Neural cell (in vitro differentiated cells): ENCODE measurements around the gene APBA3. TPM values are rescaled to one million over a fixed set of nuclear protein-coding genes. Genes with fewer than 3 reads are reported as not detected.

Experiments used
- H2AFZ ChIP-seq: fragments of 200-600, 300-800 bp; sonication (generic), shearing (Covaris generic); 2 replicates; pipeline ENCODE4 v1.6.0; 2014; ENCODE audit warnings: low read depth, mild to moderate bottlenecking, antibody characterized with exemption, low read length, moderate library complexity
- H3F3A ChIP-seq: fragments of 200-600 bp; shearing (Covaris generic); 2 replicates; pipeline ENCODE4 v1.6.1; 2016; ENCODE audit warnings: mild to moderate bottlenecking, moderate library complexity, mixed read lengths, antibody characterized with exemption, low read length; ENCODE audit not compliant: insufficient read depth, poor library complexity, severe bottlenecking
- H3K27ac ChIP-seq: fragments of 200-600, 300-800 bp; sonication (generic), shearing (Covaris generic); 2 replicates; pipeline ENCODE4 v1.5.1; 2014; ENCODE audit warnings: mild to moderate bottlenecking, low read length, moderate library complexity
- H3K27me3 ChIP-seq: fragments of 300-800, 200-600 bp; sonication (generic), shearing (Covaris generic); 2 replicates; pipeline ENCODE4 v1.6.0; 2014; ENCODE audit warnings: mild to moderate bottlenecking, low read depth, low read length, moderate library complexity; ENCODE audit not compliant: insufficient read depth
- H3K36me3 ChIP-seq: fragments of 300-800, 200-600 bp; sonication (generic), shearing (Covaris generic); 2 replicates; pipeline ENCODE4 v1.5.1; 2014; ENCODE audit warnings: mild to moderate bottlenecking, antibody characterized with exemption, low read length, moderate library complexity; ENCODE audit not compliant: insufficient read depth
- H3K4me2 ChIP-seq: fragments of 300-800, 200-600 bp; sonication (generic), shearing (Covaris generic); 2 replicates; pipeline ENCODE4 v1.6.0; 2014; ENCODE audit warnings: mild to moderate bottlenecking, low read length
- H3K4me3 ChIP-seq: fragments of 300-800, 200-600 bp; sonication (generic), shearing (Covaris generic); 2 replicates; pipeline ENCODE4 v1.5.1; 2014; ENCODE audit warnings: mild to moderate bottlenecking, low read length, moderate library complexity
- H3K79me2 ChIP-seq: fragments of 200-600 bp; shearing (Covaris generic); replicated peaks from 2 replicates; pipeline ENCODE4 v1.6.0; 2014; ENCODE audit warnings: mild to moderate bottlenecking, low read length, moderate library complexity; ENCODE audit not compliant: insufficient read depth
- H3K9ac ChIP-seq: fragments of 300-800, 200-600 bp; sonication (generic), shearing (Covaris generic); 2 replicates; pipeline ENCODE4 v1.6.1; 2016; ENCODE audit warnings: mild to moderate bottlenecking, low read length, mixed read lengths
- H3K9me2 ChIP-seq: fragments of 200-600 bp; shearing (Covaris generic); 2 replicates; pipeline ENCODE4 v1.6.1; 2016; ENCODE audit warnings: mild to moderate bottlenecking, low read length, mixed read lengths; ENCODE audit not compliant: insufficient read depth
- H3K9me3 ChIP-seq: fragments of 200-600, 300-800 bp; sonication (generic), shearing (Covaris generic); 2 replicates; pipeline ENCODE4 v1.6.1; 2016; ENCODE audit warnings: mild to moderate bottlenecking, mixed run types, low read length, moderate library complexity, mixed read lengths
- H4K20me1 ChIP-seq: fragments of 200-600 bp; shearing (Covaris generic); 2 replicates; pipeline ENCODE4 v1.6.1; 2016; ENCODE audit warnings: mild to moderate bottlenecking, mixed run types; ENCODE audit not compliant: insufficient read depth
- EP300 ChIP-seq: fragments of 450-650 bp; conservative IDR thresholded peaks from 2 replicates; pipeline ENCODE4 v1.6.1; 2014; ENCODE audit warnings: antibody characterized with exemption, mild to moderate bottlenecking, moderate library complexity; ENCODE audit not compliant: poor library complexity, severe bottlenecking
- EZH2 ChIP-seq: fragments of 200-600, 300-800 bp; shearing (Covaris generic), sonication (generic); IDR thresholded peaks from 2 replicates; pipeline ENCODE4 v1.6.1; 2014; ENCODE audit warnings: antibody characterized with exemption, low read length, borderline replicate concordance, mild to moderate bottlenecking; ENCODE audit not compliant: insufficient read depth, poor library complexity, severe bottlenecking
- MXI1 ChIP-seq: fragments of 450-650 bp; conservative IDR thresholded peaks from 2 replicates; pipeline ENCODE4 v1.6.1; 2014; ENCODE audit warnings: antibody characterized with exemption, mild to moderate bottlenecking; ENCODE audit not compliant: poor library complexity, severe bottlenecking
- POLR2AphosphoS5 ChIP-seq: IDR thresholded peaks from 2 replicates; pipeline ENCODE4 v1.6.1; 2012
- RAD21 ChIP-seq: fragments of 450-650 bp; conservative IDR thresholded peaks from 2 replicates; pipeline ENCODE4 v1.6.1; 2014; ENCODE audit warnings: antibody characterized with exemption, mild to moderate bottlenecking, moderate library complexity
- SMC3 ChIP-seq: fragments of 450-650 bp; conservative IDR thresholded peaks from 2 replicates; pipeline ENCODE4 v1.6.1; 2014; ENCODE audit warnings: antibody characterized with exemption, mild to moderate bottlenecking, moderate library complexity; ENCODE audit not compliant: poor library complexity
- TAF1 ChIP-seq: IDR thresholded peaks from 2 replicates; pipeline ENCODE4 v1.6.1; 2012; ENCODE audit warnings: low read depth
- polyA plus RNA-seq: library from polyadenylated mRNA; depleted of rRNA; stranded (reverse); fragments of >200 nt; gene quantifications from 2 replicates; pipeline ENCODE4 v1.2.3, GENCODE V29; 2014
- TF ChIP-seq, protein P1 (sequence below): fragments of 450-650 bp; IDR thresholded peaks from 2 replicates; pipeline ENCODE4 v1.5.1; 2014; ENCODE audit warnings: antibody characterized with exemption, mild to moderate bottlenecking, moderate library complexity; ENCODE audit not compliant: poor library complexity, severe bottlenecking
- TF ChIP-seq, protein P2 (sequence below): IDR thresholded peaks from 2 replicates; pipeline ENCODE4 v1.6.1; 2012; ENCODE audit warnings: borderline replicate concordance

The APBA3 gene
- polyA plus RNA-seq, 1 donor from 2014 or later, result 37.1 TPM

DNA sequence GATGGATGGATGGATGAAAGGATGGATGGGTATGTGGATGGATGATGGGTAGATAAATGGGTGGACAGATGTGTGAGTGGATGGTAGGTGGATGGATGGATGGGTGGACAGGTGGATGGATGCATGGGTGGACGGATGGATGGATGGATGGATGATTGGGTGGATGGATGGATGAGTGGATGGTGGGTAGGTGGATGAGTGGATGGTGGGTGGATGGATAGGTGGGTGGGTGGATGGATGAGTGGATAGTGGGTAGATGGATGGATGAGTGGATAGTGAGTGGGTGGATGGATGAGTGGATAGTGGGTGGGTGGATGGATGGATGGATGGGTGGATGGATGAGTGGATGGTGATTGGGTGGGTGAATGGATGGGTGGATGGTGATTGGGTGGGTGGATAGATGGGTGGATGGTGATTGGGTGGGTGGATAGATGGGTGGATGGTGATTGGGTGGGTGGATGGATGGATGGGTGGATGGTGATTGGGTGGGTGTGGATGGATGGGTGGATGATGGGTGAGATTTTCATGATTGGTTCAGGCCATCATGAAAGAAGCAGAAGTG is 15.1 kb upstream of the APBA3 start:
- TF ChIP-seq SMC3 (no peak), TAF1 (no peak), EZH2 (no peak), RAD21 (no peak), MXI1 (no peak)
- no peak overlapping the region for H2AFZ ChIP-seq
- H3K4me3 ChIP-seq, result no peak overlapping the region

DNA sequence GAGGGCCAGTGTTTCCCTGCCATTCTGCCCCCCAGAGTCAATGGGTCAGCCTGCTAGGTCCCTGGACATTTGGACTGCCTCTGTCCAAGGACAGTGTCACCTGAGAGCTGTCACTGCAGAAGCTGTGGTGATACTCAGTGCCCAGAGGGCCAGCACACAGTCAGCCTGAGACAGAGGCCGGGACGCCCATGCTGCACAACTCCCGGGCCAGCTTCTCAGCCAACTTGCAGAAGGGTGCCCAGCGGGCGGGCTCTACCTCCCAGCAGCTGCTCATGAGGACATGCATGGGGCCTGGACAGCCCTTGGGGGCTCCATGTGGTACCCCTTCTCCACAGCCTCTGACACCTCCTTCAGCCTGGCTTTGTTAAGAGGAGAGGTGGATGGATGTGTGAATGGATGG is 14.3 kb upstream of the APBA3 start:
- Histone ChIP-seq H3K36me3 (no peaks in the 10 kb centered on the region), H3F3A (no peaks in the 10 kb centered on the region), H3K27me3 (no peaks in the 10 kb centered on the region), H3K9me3 (no peaks in the 10 kb centered on the region), H2AFZ (no peak overlapping the region), H3K4me3 (no peak overlapping the region), H3K9me2 (no peaks in the 10 kb centered on the region), H3K79me2 (no peaks in the 10 kb centered on the region), H3K4me2 (no peak overlapping the region), H4K20me1 (no peaks in the 10 kb centered on the region), H3K27ac (no peak overlapping the region), H3K9ac (no peak overlapping the region)
- no peak for TF ChIP-seq SMC3
- no peak for TF ChIP-seq EP300
- no peak for TF ChIP-seq TAF1
- no peak for TF ChIP-seq EZH2
- no peak for TF ChIP-seq POLR2AphosphoS5
- TF ChIP-seq MXI1, result no peak
- TF ChIP-seq, protein P1, sequence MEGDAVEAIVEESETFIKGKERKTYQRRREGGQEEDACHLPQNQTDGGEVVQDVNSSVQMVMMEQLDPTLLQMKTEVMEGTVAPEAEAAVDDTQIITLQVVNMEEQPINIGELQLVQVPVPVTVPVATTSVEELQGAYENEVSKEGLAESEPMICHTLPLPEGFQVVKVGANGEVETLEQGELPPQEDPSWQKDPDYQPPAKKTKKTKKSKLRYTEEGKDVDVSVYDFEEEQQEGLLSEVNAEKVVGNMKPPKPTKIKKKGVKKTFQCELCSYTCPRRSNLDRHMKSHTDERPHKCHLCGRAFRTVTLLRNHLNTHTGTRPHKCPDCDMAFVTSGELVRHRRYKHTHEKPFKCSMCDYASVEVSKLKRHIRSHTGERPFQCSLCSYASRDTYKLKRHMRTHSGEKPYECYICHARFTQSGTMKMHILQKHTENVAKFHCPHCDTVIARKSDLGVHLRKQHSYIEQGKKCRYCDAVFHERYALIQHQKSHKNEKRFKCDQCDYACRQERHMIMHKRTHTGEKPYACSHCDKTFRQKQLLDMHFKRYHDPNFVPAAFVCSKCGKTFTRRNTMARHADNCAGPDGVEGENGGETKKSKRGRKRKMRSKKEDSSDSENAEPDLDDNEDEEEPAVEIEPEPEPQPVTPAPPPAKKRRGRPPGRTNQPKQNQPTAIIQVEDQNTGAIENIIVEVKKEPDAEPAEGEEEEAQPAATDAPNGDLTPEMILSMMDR, result no peak
- no peak for TF ChIP-seq RAD21
- TF ChIP-seq, protein P2, sequence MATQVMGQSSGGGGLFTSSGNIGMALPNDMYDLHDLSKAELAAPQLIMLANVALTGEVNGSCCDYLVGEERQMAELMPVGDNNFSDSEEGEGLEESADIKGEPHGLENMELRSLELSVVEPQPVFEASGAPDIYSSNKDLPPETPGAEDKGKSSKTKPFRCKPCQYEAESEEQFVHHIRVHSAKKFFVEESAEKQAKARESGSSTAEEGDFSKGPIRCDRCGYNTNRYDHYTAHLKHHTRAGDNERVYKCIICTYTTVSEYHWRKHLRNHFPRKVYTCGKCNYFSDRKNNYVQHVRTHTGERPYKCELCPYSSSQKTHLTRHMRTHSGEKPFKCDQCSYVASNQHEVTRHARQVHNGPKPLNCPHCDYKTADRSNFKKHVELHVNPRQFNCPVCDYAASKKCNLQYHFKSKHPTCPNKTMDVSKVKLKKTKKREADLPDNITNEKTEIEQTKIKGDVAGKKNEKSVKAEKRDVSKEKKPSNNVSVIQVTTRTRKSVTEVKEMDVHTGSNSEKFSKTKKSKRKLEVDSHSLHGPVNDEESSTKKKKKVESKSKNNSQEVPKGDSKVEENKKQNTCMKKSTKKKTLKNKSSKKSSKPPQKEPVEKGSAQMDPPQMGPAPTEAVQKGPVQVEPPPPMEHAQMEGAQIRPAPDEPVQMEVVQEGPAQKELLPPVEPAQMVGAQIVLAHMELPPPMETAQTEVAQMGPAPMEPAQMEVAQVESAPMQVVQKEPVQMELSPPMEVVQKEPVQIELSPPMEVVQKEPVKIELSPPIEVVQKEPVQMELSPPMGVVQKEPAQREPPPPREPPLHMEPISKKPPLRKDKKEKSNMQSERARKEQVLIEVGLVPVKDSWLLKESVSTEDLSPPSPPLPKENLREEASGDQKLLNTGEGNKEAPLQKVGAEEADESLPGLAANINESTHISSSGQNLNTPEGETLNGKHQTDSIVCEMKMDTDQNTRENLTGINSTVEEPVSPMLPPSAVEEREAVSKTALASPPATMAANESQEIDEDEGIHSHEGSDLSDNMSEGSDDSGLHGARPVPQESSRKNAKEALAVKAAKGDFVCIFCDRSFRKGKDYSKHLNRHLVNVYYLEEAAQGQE, result no peak

More for the DNA sequence above, 15.1 kb upstream of the APBA3 start:
- Histone ChIP-seq H3K36me3 (no peaks in the 10 kb centered on the region), H3K27ac (no peak overlapping the region), H3K79me2 (no peaks in the 10 kb centered on the region), H3K9me3 (no peaks in the 10 kb centered on the region), H3K27me3 (no peaks in the 10 kb centered on the region), H3F3A (no peaks in the 10 kb centered on the region), H3K9me2 (no peaks in the 10 kb centered on the region), H4K20me1 (no peaks in the 10 kb centered on the region), H3K9ac (no peak overlapping the region), H3K4me2 (no peak overlapping the region)

DNA sequence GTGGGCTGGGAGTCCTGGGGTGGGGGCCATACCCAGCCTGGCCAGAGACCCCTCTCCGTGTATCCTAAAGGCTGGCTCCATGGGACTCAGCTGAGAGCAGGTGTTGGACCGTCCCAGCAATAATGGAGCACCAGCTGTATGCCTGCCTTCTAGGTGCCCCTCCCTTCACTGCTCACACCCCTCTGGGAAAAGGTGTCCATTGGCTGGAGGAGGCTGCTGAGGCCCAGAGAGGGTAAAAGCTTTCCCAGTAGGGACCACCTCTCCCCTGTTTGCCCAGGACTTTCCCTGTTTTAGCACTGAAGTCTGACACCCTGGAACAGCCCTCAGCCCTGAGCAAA is 13.9 kb upstream of the APBA3 start:
- no peaks in the 10 kb centered on the region for H4K20me1 ChIP-seq
- H3K4me2 ChIP-seq, result no peak overlapping the region
- no peak overlapping the region for H2AFZ ChIP-seq
- H3K79me2 ChIP-seq, result no peaks in the 10 kb centered on the region
- TF ChIP-seq EP300 (no peak), TAF1 (no peak)
- no peaks in the 10 kb centered on the region for H3K9me2 ChIP-seq
- H3K36me3 ChIP-seq, result no peaks in the 10 kb centered on the region
- no peak overlapping the region for H3K27ac ChIP-seq
- no peak overlapping the region for H3K4me3 ChIP-seq
- H3K9me3 ChIP-seq, result no peaks in the 10 kb centered on the region
- no peak overlapping the region for H3K9ac ChIP-seq
- H3F3A ChIP-seq, result no peaks in the 10 kb centered on the region
- no peaks in the 10 kb centered on the region for H3K27me3 ChIP-seq
